IPS-11a (cell line): ENCODE results near the gene MYH9.
"Not testable (repeated sequence)": the region's sequence is repeated elsewhere in the genome, so short reads cannot be mapped to it uniquely, and the experiment has no call there.

Experiments
- H3K4me3 ChIP-seq: one replicate; pipeline ENCODE4 v1.5.1; 2013; ENCODE audit warnings: low read depth, low read length, control low read depth

Gene MYH9

DNA sequence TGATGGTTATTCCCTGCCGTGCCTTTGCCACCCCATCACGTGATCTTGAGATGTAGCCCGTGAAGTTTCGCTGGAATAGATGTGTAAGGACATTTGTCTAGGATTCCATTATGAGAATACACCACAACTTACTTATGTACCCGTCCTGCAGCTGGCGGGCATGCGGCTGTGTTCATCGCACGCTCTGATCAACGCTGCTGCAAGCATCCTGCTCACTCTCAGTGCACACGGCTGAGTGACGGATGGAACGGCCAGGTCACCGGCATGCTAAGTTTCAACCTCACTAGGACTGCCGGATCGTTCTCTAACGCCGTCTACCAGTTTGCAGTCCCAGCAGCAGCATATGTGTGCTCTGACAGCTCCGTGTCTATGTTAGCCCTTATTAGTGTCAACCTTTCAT is 90.2 kb downstream of the MYH9 start:
- H3K4me3 ChIP-seq, result no peak overlapping the region

DNA sequence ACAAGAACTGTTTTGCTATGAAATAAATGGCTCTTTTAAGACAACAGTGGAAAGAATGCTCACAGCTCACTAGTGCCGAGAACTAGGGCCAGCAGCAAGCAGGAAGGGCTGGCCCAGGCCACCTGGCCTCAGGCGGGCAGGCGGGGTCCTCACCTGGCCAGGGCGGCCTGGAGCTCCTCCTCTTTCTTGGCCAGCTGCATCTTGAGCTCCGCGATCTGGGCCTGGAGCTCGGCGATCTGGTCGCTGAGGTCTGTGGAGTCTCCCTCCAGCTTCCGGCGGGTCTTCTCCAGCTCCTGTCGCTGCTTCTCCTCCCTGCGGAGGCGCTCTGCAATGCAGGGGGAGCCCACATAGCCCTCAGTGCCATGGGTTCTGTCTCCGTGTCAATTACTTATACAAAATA is 91.1 kb downstream of the MYH9 start:
- no peak overlapping the region for H3K4me3 ChIP-seq

DNA sequence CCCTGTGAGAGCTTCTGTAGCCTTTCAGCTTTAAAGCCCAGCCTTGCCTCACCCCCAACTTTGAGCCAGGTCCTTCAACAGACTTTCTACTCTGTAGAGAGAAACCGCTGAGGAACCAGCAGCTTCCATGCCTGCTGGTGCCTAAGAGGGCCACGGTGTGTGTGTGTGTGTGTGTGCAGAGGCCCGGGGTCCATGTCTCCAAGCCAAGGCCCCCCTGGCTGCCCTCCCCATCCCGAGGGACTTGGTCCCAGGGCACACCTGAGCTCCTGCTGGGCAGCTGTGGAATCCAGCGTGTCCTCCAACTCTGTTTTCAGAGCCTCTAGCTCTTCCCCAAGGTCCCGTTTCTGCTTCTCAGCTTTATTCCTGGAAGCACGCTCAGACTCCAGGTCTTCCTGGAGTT is 92.5 kb downstream of the MYH9 start:
- no peak overlapping the region for H3K4me3 ChIP-seq

DNA sequence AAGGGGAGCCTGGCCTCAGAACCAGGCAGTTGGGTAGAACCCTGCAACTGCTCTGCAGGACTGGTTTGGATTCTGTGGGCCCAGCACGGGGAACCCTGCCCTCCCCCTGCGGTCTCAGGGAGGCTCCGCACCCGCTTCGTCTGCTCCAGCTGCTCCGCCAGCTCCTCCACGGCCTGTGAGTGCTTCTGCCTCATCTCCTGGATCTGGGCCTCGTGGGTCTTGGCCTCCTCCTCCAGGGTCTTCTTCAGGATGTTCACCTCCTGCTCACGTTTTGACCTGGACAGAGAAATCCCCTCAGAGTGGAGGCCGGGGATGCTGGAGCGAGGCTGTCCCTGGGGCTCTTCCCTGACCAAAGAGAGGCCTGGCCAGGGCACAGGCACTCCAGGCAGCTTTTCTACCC is 93.0 kb downstream of the MYH9 start:
- no peak overlapping the region for H3K4me3 ChIP-seq

DNA sequence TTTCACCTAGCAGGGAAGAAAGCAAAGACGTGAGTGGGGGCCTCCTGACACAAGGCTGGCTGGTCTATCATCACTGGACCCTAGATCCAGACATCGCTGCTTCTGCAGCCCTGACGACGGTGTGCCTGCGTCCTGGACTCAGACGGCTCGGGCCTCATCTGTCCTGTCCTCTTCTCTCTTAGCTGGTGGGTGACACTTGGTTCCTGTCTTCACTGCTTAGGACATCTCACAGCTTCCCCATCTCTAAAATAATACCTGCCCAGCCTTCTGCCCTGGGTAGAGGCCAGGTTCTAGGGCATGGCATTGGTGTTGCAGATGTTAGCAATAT is 93.5 kb downstream of the MYH9 start:
- no peak overlapping the region for H3K4me3 ChIP-seq

DNA sequence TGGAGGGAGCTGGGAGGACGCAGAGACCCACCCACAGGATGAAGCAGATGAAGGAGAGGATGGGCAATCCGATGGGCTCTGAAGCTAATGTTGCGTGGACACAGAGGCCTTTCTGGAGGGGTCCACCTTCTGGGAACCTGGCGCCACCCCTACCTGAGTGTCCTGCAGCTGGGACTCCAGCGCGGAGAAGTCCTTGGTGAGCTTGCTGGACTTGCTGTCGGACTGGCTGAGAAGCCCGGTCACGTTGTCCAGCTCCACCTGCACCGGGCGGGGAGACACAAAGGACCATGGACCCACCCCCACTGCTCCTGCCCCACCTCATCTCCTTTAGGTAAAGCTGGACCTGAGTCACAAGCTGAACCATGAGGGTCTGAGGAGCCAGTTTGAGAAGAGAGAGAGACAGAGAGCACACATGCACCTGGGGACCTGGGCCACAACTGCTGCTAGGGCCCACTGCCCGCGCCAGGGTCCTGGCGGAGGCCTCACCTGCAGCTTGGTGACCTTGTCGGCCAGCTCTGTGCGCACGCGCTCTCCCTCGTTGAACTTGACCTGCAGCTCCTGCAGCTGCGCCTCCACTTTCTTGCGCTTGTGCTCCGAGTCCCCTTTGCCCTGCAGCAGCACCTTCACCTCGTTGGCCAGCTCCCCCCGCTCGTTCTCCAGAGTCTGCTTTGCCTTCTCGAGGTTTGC is 94.0 kb downstream of the MYH9 start:
- H3K4me3 ChIP-seq, result no peak overlapping the region

DNA sequence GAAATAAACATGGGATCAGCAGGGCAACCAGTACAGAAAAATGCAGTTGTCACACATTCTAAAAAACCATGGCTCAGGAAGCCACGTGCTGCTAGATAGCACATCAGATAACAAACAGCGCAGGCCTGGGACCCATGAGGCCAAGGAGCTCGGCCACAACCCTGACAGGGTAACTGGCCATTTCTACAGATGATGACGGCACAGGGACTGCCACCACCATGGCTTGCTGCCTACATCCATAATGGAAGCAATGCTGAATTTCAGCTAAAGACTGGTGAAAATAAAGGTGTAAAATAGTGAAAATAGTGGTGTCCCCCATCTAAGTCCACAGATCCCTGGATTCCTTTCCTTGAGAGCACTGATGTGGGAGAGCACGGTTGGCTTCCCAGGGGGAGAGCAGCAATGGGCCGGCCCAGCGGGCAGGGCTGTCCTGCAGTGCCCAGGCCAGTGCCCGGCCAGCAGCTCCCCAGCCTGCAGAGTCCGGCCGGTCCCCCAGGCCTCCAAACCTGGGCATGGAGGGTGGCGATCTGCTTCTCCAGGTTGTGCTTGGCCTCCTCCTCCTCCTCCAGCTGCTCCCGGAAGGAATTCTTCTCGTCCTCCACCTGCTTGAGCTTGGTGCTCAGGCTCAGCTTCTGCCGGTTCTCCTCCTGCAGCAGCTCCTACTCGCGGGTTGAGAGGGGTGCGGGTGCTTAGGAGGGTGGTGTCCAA is 94.8 kb downstream of the MYH9 start:
- H3K4me3 ChIP-seq, result no peak overlapping the region

DNA sequence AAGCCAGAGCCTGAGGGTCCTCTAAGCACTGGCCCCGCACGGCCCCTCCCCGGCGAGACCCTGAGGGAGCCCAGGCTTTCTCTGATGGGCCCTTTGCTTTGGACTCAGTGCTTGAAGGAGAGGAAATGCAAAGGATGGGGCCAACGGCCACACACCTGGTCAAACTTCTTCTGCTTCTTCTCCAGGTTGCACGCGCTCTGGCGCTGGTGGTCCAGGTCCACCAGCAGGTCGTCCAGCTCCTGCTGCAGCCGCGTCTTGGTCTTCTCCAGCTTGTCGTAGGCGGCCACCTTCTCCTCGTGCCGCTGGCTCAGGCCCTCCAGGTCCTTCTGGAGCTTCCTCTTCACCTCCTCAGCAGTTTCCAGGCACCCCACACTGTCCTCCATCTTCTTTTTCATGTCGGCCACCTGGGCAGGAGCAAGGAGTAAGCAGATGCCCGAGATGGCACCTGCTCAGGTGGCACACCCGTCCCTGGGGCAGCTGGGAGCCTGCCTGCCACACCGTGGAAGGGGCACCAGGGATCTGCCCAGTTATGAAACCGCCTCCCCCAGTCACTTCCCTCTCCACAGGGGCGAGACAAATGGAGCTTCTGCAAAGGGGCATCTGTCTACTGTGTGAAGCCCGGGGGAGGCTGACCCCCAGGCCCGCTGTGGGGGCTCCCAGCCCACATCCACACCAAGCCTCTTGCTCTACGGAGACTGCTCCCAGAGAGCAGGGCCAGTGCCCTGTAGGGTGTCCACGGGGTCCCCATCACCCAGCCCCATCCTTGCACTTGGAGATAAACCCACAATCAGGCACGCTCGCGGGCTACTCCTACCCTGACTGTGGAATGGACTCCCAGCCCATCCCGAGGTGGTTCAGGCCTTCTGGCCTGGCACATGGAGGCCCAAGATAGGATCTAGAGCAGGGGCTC is 95.7 kb downstream of the MYH9 start:
- no peak overlapping the region for H3K4me3 ChIP-seq

DNA sequence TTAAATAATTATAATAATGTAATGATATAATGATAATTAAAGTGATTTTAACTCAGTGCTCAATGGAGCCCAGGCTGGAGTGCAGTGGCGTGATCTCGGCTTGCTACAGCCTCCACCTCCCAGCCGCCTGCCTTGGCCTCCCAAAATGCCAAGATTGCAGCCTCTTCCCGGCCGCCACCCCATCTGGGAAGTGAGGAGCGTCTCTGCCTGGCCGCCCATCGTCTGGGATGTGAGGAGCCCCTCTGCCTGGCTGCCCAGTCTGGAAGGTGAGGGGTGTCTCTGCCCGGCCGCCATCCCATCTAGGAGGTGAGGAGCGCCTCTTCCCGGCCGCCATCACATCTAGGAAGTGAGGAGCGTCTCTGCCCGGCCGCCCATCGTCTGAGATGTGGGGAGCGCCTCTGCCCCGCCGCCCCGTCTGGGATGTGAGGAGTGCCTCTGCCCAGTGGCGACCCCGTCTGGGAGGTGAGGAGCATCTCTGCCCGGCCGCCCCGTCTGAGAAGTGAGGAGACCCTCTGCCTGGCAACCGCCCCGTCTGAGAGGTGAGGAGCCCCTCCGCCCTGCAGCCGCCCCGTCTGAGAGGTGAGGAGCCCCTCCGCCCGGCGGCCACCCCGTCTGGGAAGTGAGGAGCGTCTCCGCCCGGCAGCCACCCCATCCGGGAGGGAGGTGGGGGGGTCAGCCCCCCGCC is 97.2 kb downstream of the MYH9 start:
- H3K4me3 ChIP-seq, result not testable (repeated sequence)

DNA sequence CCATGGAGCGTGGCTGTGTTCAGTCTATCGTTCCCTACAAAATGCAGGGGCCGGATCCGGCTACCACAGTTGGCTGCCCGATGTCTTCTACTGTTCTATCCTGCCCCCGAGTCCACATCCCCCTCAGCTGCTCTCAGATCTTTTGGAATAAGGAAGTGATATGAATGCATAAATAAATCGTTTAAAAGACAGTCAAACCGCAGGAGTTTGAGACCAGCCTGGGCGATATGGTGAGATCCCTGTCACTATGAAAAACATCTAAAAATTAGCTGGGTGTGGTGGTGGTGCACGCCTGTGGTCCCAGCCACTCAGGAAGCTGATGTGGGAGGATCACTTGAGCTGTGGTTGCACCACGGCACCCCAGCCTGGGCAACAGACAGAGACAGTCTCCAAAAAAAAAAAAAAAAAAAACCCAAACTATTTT is 97.8 kb downstream of the MYH9 start:
- not testable (repeated sequence) for H3K4me3 ChIP-seq

DNA sequence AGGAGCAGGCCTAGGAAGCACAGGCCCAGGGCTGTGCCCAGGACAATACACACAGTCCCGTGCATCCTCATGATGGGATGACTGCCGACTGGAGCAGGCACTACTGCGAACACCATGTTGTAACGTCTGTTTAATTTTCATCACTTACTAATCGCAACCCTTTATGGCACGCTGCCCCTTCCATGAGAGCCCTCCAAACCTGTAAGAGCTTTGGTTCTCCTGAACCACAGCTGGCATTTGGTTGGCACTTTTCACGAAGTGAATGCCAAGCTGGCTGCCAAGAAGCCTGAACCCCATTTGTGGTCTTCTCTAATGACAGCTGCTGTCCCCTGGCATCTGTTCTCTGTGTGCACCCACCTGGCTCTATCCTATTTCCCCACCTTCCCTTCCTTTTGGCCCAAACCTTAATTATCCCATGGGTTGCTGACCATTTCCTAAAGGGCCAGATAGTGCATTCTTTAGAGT is 98.3 kb downstream of the MYH9 start:
- no peak overlapping the region for H3K4me3 ChIP-seq

DNA sequence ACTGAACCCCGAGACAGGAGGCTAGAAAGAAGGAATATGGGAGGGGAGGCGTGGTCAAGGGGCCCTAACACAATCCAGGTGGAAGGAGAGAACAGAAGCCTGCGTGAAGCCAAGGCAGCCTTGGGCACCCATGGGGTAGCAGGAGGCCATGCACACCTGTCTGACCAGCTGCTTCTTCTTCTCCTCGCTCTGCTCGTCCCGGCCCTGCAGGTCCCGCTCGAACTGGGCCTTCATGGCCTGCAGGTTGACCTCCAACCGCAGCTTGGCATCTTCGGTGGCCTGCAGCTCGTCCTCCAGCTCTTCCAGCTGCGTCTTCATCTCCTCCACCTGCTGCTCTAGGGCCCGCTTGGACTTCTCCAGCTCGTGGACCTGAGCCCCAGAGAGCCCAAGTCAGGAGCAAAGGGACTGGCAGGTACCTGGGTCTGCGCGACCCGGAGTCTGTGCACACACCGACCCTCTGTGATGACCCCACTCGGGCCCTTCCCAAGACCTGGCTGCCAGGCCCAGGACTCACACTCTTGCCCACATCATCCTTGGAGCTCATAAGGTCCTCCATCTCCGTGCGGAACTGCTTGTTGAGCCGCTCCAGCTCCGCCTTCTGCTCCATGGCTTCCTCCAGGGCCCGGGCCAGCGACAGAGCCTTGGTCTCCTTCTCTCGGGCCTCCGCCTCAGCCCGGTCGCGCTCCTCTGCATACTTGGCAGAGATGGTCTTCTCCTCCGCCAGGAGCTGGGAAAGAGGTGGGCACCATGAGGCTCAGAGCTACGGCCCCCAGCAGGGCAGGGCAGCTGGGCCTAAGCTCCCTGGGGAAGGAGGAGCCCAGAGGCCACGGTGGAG is 99.0 kb downstream of the MYH9 start:
- no peak overlapping the region for H3K4me3 ChIP-seq

DNA sequence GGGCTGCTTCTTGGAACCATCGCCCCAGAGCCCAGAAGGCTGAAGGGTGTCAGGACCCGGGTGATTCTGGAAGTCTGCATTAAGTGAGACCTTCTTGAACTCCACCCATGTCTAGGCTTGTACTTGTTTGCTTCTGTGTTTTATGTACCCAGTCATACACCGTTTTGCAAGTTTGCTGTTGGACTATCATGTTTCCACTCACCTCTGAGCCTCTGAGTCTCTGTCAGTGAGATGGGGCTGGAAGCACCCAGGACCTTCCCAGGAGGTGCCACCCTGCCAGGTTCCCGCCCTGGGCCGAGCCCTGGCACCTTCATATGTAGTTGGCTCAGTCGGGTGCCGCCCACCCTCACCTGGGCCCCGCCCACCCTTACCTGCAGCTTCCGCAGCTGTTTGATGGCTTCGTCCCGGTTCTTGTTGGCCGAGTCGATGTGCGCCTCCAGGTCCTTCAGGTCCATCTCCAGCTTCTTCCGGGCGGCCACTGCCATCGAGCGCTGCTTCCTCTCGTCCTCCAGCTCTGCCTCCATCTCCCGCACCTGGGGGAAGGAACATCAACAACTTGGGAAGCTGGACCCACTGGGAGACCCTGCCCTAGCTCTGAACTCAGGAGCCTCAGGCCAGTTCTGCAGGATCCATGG is 99.8 kb downstream of the MYH9 start:
- H3K4me3 ChIP-seq, result no peak overlapping the region

DNA sequence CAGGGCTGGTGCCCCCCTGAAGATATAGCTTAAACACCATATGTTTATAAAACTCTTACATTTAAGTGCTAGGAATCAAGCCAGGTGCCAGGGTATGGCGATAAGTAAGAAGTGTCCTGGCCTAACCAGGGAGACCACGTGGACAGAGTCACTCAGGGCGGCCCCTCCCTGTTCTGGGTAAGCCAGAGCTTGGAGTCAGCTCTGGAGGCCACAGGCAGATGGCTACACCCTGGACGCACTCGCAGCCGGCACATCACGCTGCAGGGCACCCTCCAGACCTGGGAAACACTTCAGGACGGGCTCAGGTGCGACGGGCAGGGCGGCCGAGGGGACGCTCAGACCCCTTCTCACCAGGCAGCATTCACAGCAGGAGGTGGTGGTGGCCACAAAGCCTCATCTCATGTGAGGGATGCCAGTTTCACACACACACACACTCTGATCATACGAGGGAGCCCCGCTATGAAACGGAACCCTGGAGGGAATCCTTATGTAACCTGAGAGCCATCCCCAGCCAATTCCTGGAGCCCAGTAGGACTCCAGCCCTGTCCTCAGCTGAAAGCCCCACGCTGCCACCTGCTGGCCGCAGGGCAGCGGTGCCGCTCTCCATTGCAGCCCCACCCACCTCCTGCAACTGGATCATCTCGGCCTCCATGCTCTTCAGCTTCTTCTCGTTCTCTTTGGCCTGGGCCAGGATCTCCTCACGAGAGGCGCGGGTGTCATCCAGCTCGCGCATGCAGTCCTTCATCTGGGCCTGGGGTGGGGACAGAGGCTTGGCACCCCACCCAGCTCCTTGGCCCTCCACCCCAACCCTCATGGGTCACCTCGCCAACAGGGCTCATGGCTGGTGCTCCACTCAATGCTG is 101.4 kb downstream of the MYH9 start:
- no peak overlapping the region for H3K4me3 ChIP-seq

DNA sequence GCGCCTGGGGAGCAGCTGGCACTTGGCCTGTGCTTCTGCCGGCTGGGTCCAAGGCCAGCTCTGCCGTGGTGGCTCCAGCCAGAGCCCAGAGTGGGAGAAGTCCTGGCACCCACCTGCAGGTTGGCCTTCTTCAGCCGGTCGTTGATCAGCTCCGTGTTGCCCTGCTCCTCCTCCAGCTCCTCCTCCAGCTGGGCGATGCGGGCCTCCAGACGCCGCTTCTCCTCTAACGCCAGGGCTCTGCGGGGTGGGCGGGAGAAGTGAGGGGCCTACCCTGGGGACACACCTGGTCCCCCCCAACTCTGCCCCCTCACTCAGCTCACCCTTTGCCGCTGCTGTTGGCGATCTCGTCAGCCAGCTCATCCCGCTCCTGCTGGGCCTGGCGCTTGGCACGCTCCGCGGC is 102.2 kb downstream of the MYH9 start:
- H3K4me3 ChIP-seq, result no peak overlapping the region

DNA sequence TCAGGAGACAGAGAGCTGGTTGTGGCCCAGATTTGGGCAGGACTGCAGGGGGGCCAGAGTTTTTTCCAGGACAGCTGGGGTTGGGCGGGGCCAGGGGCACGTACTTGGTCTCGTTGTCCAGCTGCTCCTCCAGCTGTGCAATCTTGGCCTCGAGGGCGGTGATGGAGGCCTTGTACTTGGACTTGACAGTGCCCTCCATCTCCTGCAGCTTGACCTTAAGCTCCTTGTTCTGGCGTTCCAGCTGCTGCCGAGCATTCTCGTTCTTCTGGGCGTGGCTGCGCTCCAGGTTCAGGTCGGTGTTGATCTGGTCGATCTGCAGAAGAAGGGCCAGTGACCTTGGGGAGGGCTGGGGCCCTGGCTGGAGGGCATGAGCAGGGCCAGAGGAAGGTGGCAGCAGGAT is 102.8 kb downstream of the MYH9 start:
- H3K4me3 ChIP-seq, result no peak overlapping the region

DNA sequence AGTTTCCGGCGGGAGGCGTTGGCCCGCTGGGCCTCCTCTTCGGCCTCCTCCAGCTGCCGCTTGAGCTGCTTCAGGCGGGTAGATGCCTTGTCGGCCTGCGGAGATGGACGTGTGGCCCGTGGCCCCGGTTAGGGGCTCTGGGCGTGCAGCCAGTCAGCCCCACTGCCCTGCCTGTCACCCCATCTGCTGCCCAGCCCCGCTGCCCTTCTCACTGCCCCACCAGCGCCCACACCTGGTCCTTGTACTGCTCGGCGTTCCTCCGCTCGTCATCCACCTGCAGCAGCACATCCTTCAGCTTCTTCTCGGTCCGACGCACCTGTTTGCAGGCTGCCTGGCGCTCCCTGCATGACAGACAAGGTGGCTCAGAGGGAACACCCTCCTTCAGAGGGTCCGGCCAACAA is 103.6 kb downstream of the MYH9 start:
- H3K4me3 ChIP-seq, result no peak overlapping the region

DNA sequence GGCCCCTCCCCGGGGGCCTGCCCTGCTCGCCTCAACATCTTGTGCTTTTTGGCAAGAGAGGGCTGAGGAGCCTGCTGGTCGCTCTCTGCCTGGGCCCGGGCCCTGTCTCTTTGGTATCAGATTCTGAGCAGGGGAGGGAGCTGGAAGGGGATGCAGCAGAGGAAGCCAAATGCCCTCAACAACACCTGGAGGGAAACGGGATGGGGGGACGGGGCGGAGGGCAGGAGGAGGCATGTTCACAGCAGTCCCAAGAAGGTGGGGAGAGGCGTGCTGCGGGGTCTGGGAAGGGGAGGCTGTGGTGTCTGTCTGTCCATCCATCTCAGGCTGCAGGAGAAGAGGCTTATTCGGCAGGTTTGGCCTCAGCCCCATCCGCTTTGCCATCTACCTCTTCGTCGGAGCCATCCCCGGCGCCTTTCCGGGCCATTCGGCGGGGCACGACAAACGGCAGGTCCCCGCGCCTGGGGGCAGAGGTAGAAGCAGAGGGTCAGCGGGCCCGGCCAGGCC is 105.4 kb downstream of the MYH9 start:
- no peak overlapping the region for H3K4me3 ChIP-seq
